ENCODE measurements around the gene OVCH1.

Gene OVCH1

DNA sequence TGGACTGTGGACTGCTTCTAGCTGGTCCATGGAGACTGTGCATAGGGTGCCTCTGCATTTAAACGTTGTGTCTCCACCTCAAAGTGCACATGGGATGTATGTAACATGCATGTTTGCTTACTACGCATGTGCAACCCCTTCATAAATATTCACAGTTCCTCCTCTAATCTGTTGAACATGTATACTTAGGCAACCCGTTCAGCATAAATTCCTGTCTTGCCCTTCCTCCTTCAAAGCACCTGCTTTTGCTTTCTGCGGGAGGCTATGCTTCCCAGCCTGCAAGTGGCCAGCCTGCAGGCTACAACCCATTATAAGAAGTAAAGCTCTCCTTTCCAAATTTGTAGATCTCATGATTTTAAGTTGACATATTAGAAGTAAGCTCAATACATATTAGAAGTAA lies 33.0 kb upstream of the OVCH1 start:
- TF ChIP-seq, protein P1, sequence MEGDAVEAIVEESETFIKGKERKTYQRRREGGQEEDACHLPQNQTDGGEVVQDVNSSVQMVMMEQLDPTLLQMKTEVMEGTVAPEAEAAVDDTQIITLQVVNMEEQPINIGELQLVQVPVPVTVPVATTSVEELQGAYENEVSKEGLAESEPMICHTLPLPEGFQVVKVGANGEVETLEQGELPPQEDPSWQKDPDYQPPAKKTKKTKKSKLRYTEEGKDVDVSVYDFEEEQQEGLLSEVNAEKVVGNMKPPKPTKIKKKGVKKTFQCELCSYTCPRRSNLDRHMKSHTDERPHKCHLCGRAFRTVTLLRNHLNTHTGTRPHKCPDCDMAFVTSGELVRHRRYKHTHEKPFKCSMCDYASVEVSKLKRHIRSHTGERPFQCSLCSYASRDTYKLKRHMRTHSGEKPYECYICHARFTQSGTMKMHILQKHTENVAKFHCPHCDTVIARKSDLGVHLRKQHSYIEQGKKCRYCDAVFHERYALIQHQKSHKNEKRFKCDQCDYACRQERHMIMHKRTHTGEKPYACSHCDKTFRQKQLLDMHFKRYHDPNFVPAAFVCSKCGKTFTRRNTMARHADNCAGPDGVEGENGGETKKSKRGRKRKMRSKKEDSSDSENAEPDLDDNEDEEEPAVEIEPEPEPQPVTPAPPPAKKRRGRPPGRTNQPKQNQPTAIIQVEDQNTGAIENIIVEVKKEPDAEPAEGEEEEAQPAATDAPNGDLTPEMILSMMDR (IDR thresholded peaks at IDR 0.05), result no peak
- H3K4me3 ChIP-seq (ENCODE audit: low read depth in 1 of 2, low read length in 1 of 2), result peak overlapping the region in 1 of 2 experiments; percentile 42
- no peaks in the 10 kb centered on the region for H3K36me3 ChIP-seq
- peak overlapping the region; percentile 78 for H3K27ac ChIP-seq
- no peaks in the 10 kb centered on the region for H3K9me3 ChIP-seq
- H3K4me1 ChIP-seq (ENCODE audit: control insufficient read depth in 1 of 2, insufficient read depth in 1 of 2, low read depth in 1 of 2, low read length in 1 of 2), result peaks cover 16 to 54% of the 10 kb centered on the region in 2 experiments
- no peaks in the 10 kb centered on the region for H3K27me3 ChIP-seq

DNA sequence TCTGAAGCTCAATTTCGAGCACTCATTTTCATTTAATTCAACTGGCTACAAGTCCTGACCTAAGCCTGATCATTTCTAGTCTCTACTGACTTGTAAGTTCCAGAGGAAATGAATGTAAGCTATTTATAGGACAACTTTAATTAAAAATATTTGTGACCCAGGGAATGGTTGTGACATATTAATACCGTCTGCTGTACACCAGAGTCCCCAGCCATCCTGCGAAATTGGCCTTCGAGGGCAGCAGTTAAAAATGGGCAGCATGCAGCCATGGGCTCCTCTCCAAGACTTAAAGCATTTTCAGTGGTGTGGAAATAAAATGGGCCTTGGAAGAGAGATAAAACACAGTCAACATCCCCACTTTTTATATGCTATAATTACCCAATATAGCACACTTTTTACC lies 30.7 kb upstream of the OVCH1 start:
- no peaks in the 10 kb centered on the region for H3K9me3 ChIP-seq
- H3K4me1 ChIP-seq (ENCODE audit: control insufficient read depth in 1 of 2, insufficient read depth in 1 of 2, low read depth in 1 of 2, low read length in 1 of 2), result peaks cover 3 to 32% of the 10 kb centered on the region in 2 experiments
- no peaks in the 10 kb centered on the region for H3K36me3 ChIP-seq
- H3K4me3 ChIP-seq (ENCODE audit: low read depth in 1 of 2, low read length in 1 of 2), result no peak overlapping the region
- no peaks in the 10 kb centered on the region for H3K27me3 ChIP-seq
- H3K27ac ChIP-seq, result no peak overlapping the region
- TF ChIP-seq, protein P1 (IDR thresholded peaks at IDR 0.05), result no peak

DNA sequence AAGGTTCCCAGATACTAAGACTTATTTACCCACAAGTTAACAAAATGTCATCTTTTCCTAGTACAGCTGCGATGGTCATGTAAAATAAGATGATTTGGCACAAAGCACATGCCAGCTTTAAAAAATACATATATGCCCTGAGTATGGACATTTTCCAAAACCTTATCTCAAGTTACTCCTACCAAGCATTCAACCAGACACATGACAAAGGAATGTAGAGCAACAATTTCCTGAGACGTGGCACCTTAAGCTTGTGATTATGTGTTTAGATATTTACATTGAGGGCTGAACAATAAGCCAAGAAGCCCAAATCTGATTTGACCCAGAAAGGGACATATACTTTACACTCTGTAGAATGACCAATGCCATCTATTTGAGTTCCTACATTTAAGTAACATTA lies 24.5 kb upstream of the OVCH1 start:
- Histone ChIP-seq H3K36me3 (no peaks in the 10 kb centered on the region), H3K27me3 (no peaks in the 10 kb centered on the region), H3K9me3 (no peaks in the 10 kb centered on the region), H3K4me3 (ENCODE audit: low read depth in 1 of 2, low read length in 1 of 2) (no peak overlapping the region), H3K27ac (no peak overlapping the region), H3K4me1 (ENCODE audit: control insufficient read depth in 1 of 2, insufficient read depth in 1 of 2, low read depth in 1 of 2, low read length in 1 of 2) (no peaks in the 10 kb centered on the region)
- TF ChIP-seq, protein P1 (IDR thresholded peaks at IDR 0.05), result no peak

DNA sequence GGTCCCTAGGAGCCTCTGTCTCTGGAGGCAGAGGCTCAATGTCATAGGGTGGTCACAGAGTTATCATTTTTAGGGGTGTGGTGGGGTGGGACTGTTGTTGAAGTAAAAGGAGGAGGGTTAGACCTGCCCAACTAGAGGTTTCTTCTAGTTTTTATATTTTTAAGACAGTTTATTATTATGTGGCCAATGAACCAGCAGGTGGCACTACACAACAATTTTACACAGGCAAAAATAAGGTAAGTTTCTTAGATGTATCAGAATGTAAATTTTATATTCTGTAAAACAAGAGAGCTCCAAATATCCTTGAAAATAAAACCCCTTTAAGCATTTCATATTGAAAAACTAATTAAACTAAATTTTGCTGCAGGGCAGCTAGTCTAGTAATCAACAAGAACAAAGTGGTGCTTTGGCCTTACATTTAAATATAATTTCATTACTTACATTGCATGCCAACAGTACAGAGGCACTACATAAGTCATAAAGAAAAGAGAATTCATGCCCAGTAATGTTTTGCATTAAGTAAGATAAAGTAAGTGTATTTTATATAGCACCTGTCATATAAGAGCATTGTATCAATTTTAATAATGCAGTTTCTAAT lies 22.2 kb upstream of the OVCH1 start:
- Histone ChIP-seq H3K9me3 (no peaks in the 10 kb centered on the region), H3K4me1 (ENCODE audit: control insufficient read depth in 1 of 2, insufficient read depth in 1 of 2, low read depth in 1 of 2, low read length in 1 of 2) (no peaks in the 10 kb centered on the region), H3K36me3 (no peaks in the 10 kb centered on the region), H3K4me3 (ENCODE audit: low read depth in 1 of 2, low read length in 1 of 2) (no peak overlapping the region), H3K27me3 (no peaks in the 10 kb centered on the region), H3K27ac (no peak overlapping the region)
- TF ChIP-seq, protein P1 (IDR thresholded peaks at IDR 0.05), result peak; percentile 50

DNA sequence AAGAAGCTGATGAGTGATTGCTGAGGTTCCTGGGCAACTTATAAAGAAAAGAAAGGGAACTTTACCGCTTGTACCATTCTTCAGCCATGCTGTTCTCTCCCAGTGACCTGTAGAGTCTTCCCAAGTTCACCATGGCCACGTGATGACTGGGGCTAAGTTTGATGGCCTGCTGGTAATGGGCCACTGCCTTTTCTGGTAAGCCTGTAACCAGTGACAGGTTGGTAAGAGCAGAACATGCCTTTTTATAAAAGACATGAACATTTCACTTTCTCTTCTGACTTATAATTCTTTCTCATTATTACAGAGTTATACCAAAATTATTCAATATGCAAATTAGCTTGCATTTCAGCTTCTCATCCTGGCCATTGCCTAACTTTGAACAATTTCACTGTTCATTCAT lies 20.9 kb upstream of the OVCH1 start:
- H3K4me3 ChIP-seq (ENCODE audit: low read depth in 1 of 2, low read length in 1 of 2), result no peak overlapping the region
- H3K36me3 ChIP-seq, result no peaks in the 10 kb centered on the region
- H3K27ac ChIP-seq, result no peak overlapping the region
- no peaks in the 10 kb centered on the region for H3K4me1 ChIP-seq (ENCODE audit: control insufficient read depth in 1 of 2, insufficient read depth in 1 of 2, low read depth in 1 of 2, low read length in 1 of 2)
- H3K9me3 ChIP-seq, result no peaks in the 10 kb centered on the region
- peaks cover 12% of the 10 kb centered on the region for H3K27me3 ChIP-seq
- TF ChIP-seq, protein P1 (IDR thresholded peaks at IDR 0.05), result no peak
